Smooth muscle cell (in vitro differentiated cells): ENCODE data around the gene ZNF324. TPM values are rescaled to one million over a fixed set of nuclear protein-coding genes. Genes with fewer than 3 reads are reported as not detected.

ENCODE experiments used
- DNase-seq: peaks from one replicate; lab custom pipeline; 2025; ENCODE audit not compliant: unreplicated experiment; lab: John Stamatoyannopoulos, UW
- H2AFZ ChIP-seq: fragments of 200-600 bp; sonication (generic); 2 replicates; pipeline ENCODE4 v1.6.0; 2016; ENCODE audit warnings: antibody characterized with exemption, low read depth, mild to moderate bottlenecking
- H3F3A ChIP-seq: fragments of 200-600 bp; sonication (generic); 2 replicates; pipeline ENCODE4 v1.6.0; 2017; ENCODE audit warnings: antibody characterized with exemption, low read depth
- H3K27ac ChIP-seq: fragments of 200-600 bp; sonication (generic); 2 replicates; pipeline ENCODE4 v1.5.1; 2016; ENCODE audit warnings: low read depth, mild to moderate bottlenecking
- H3K27me3 ChIP-seq: fragments of 200-600 bp; sonication (generic); 2 replicates; pipeline ENCODE4 v1.6.1; 2016; ENCODE audit warnings: low read depth, mild to moderate bottlenecking
- H3K36me3 ChIP-seq: fragments of 200-600 bp; sonication (generic); 2 replicates; pipeline ENCODE4 v1.5.1; 2016; ENCODE audit warnings: low read depth
- H3K4me1 ChIP-seq: fragments of 200-600 bp; sonication (generic); 2 replicates; pipeline ENCODE4 v1.5.1; 2016; ENCODE audit warnings: low read depth
- H3K4me2 ChIP-seq: fragments of 200-600 bp; sonication (generic); 2 replicates; pipeline ENCODE4 v1.6.0; 2016; ENCODE audit warnings: mild to moderate bottlenecking
- H3K4me3 ChIP-seq: fragments of 200-600 bp; sonication (generic); 2 replicates; pipeline ENCODE4 v1.5.1; 2016; ENCODE audit warnings: mild to moderate bottlenecking
- H3K79me2 ChIP-seq: fragments of 200-600 bp; sonication (generic); 2 replicates; pipeline ENCODE4 v1.6.0; 2016; ENCODE audit warnings: low read depth, mild to moderate bottlenecking
- H3K9ac ChIP-seq: fragments of 200-600 bp; sonication (generic); 2 replicates; pipeline ENCODE4 v1.6.0; 2016; ENCODE audit warnings: low read depth
- H3K9me3 ChIP-seq: fragments of 200-600 bp; sonication (generic); replicated peaks from 2 replicates; pipeline ENCODE4 v1.5.1; 2016; ENCODE audit warnings: low read depth
- H4K20me1 ChIP-seq: fragments of 200-600 bp; sonication (generic); 2 replicates; pipeline ENCODE4 v1.6.0; 2016; ENCODE audit warnings: low read depth
- CTCF ChIP-seq: fragments of 200-600 bp; sonication (generic); IDR thresholded peaks from 2 replicates; pipeline ENCODE4 v1.5.1; 2017; ENCODE audit warnings: borderline replicate concordance, mild to moderate bottlenecking, antibody characterized with exemption; ENCODE audit not compliant: insufficient read depth, poor library complexity, severe bottlenecking
- WGBS: methylation state at CpG from one replicate; pipeline ENCODE4 v1.1.7; 2016; ENCODE audit warnings: low lambda C conversion rate; 5-methylcytosine and 5-hydroxymethylcytosine counted together
- polyA plus RNA-seq: library from polyadenylated mRNA; unstranded; fragments of >200 nt; fragmentation: Nextera tagmentation; extraction: Ambion mirVana; gene quantifications from 2 replicates; pipeline ENCODE4 v1.2.1, GENCODE V29; 2016
- small RNA-seq: library from RNA; depleted of rRNA; stranded (forward); fragments of <200 nt; gene quantifications from one replicate; pipeline ENCODE3, GENCODE V24; 2014
- total RNA-seq: library from RNA; depleted of rRNA; stranded (reverse); fragments of >200 nt; gene quantifications from 2 replicates; pipeline ENCODE4 v1.2.3, GENCODE V29; 2014

ZNF324 gene
- total and polyA plus RNA-seq, 2 experiments from 2014 or later = 8.8 to 10.2 TPM

- H3K4me2 ChIP-seq = no peak overlapping the region
- H3K4me3 ChIP-seq = no peak overlapping the region
- peaks cover 10% of the 10 kb centered on the region for H3K4me1 ChIP-seq
- peaks cover 22% of the 10 kb centered on the region for H3K79me2 ChIP-seq
- no peak for DNase-seq
- peak overlapping the region; percentile 56 for H3K27ac ChIP-seq
- no peaks in the 10 kb centered on the region for H3K27me3 ChIP-seq
- H3K9ac ChIP-seq = no peak overlapping the region
- H3F3A ChIP-seq = no peaks in the 10 kb centered on the region
- H4K20me1 ChIP-seq = peaks cover 4% of the 10 kb centered on the region
- WGBS = 69% methylated on average over 4 of the region's 4 CpGs
- H3K9me3 ChIP-seq = no peaks in the 10 kb centered on the region
- no peaks in the 10 kb centered on the region for H3K36me3 ChIP-seq
- TF ChIP-seq CTCF = no peak
- H2AFZ ChIP-seq = no peak overlapping the region
Measured at GRCh38 chr19:58521651-58522050, 54.8 kb downstream of the ZNF324 start.

GRCh38 chr19:58522709-58523108 lies 55.8 kb downstream of the ZNF324 start:
- Histone ChIP-seq H3K4me2 (no peak overlapping the region), H3K36me3 (no peaks in the 10 kb centered on the region), H3K9ac (no peak overlapping the region), H3K9me3 (no peaks in the 10 kb centered on the region), H3K4me3 (no peak overlapping the region), H4K20me1 (peaks cover 4% of the 10 kb centered on the region), H2AFZ (no peak overlapping the region), H3K27ac (no peak overlapping the region), H3K27me3 (no peaks in the 10 kb centered on the region), H3K79me2 (peaks cover 11% of the 10 kb centered on the region), H3F3A (no peaks in the 10 kb centered on the region), H3K4me1 (peaks cover 10% of the 10 kb centered on the region)
- WGBS = 82% methylated on average over 3 of the region's 3 CpGs
- DNase-seq = no peak
- TF ChIP-seq CTCF = no peak

Small RNA genes lying within 50 kb of the gene (small RNA-seq; reads per million reads assigned to genes)
- gene RN7SL693P = not detected
- not detected for gene RNU6-1337P

Other genes with a start within 250 kb of the ZNF324 start
- gene ZNF544, start 238.2 kb upstream of the ZNF324 start, total RNA-seq = 25.6 and 144 TPM in 2 replicates
- gene ZNF544, start 238.2 kb upstream of the ZNF324 start, polyA plus RNA-seq = 12.9 and 21.4 TPM in 2 replicates
- gene ZNF8, start 188.1 kb upstream of the ZNF324 start, total RNA-seq = 6.6 and 7.8 TPM in 2 replicates
- gene ZNF8, start 188.1 kb upstream of the ZNF324 start, polyA plus RNA-seq = 1.1 and 1.8 TPM in 2 replicates
- gene ERVK3-1, start 161.7 kb upstream of the ZNF324 start, total RNA-seq = 46.4 and 93.9 TPM in 2 replicates
- gene ERVK3-1, start 161.7 kb upstream of the ZNF324 start, polyA plus RNA-seq = 46.5 and 57.7 TPM in 2 replicates
- 1.7 and 2.2 TPM in 2 replicates for gene ZSCAN22, start 140.1 kb upstream of the ZNF324 start, total RNA-seq
- 2.4 and 2.5 TPM in 2 replicates for gene ZSCAN22, start 140.1 kb upstream of the ZNF324 start, polyA plus RNA-seq
- gene A1BG, start 113.6 kb upstream of the ZNF324 start, total RNA-seq = 77.8 and 92.3 TPM in 2 replicates
- gene A1BG, start 113.6 kb upstream of the ZNF324 start, polyA plus RNA-seq = 114 and 133 TPM in 2 replicates
- 0.58 and 1.3 TPM in 2 replicates for gene ZNF497, start 104.3 kb upstream of the ZNF324 start, total RNA-seq
- gene ZNF497, start 104.3 kb upstream of the ZNF324 start, polyA plus RNA-seq = 4.6 and 6.1 TPM in 2 replicates
- 4.4 and 5.9 TPM in 2 replicates for gene ZNF837, start 86.0 kb upstream of the ZNF324 start, total RNA-seq
- gene ZNF837, start 86.0 kb upstream of the ZNF324 start, polyA plus RNA-seq = 7.8 and 8.4 TPM in 2 replicates
- gene RPS5, start 79.8 kb upstream of the ZNF324 start, total RNA-seq = 1,602 and 1,773 TPM in 2 replicates
- gene RPS5, start 79.8 kb upstream of the ZNF324 start, polyA plus RNA-seq = 650 and 684 TPM in 2 replicates
- gene RNF225, start 71.4 kb upstream of the ZNF324 start, total RNA-seq = not detected in 2 replicates
- gene RNF225, start 71.4 kb upstream of the ZNF324 start, polyA plus RNA-seq = 0.96 and 2.2 TPM in 2 replicates
- 5.0 and 16.9 TPM in 2 replicates for gene ZNF584, start 58.4 kb upstream of the ZNF324 start, total RNA-seq
- gene ZNF584, start 58.4 kb upstream of the ZNF324 start, polyA plus RNA-seq = 9.1 and 12.7 TPM in 2 replicates
- gene ZNF132, start 26.9 kb upstream of the ZNF324 start, total RNA-seq = 0.63 and 2.3 TPM in 2 replicates
- gene ZNF132, start 26.9 kb upstream of the ZNF324 start, polyA plus RNA-seq = 0.40 and 0.69 TPM in 2 replicates
- gene ZNF324B, start 15.5 kb upstream of the ZNF324 start, total RNA-seq = 3.1 and 3.3 TPM in 2 replicates
- gene ZNF324B, start 15.5 kb upstream of the ZNF324 start, polyA plus RNA-seq = 1.5 and 2.6 TPM in 2 replicates
- 6.6 and 9.5 TPM in 2 replicates for gene ZNF446, start 9.3 kb downstream of the ZNF324 start, total RNA-seq
- gene ZNF446, start 9.3 kb downstream of the ZNF324 start, polyA plus RNA-seq = 9.0 and 10.5 TPM in 2 replicates
- gene SLC27A5, start 44.9 kb downstream of the ZNF324 start, total RNA-seq = 0.54 and 6.6 TPM in 2 replicates
- gene SLC27A5, start 44.9 kb downstream of the ZNF324 start, polyA plus RNA-seq = 7.4 and 7.5 TPM in 2 replicates
- gene ZBTB45, start 52.7 kb downstream of the ZNF324 start, total RNA-seq = 5.1 and 8.7 TPM in 2 replicates
- 23.7 and 25.1 TPM in 2 replicates for gene ZBTB45, start 52.7 kb downstream of the ZNF324 start, polyA plus RNA-seq
- gene TRIM28, start 77.0 kb downstream of the ZNF324 start, total RNA-seq = 144 and 148 TPM in 2 replicates
- gene TRIM28, start 77.0 kb downstream of the ZNF324 start, polyA plus RNA-seq = 178 and 193 TPM in 2 replicates
- 132 and 153 TPM in 2 replicates for gene CHMP2A, start 88.0 kb downstream of the ZNF324 start, total RNA-seq
- gene CHMP2A, start 88.0 kb downstream of the ZNF324 start, polyA plus RNA-seq = 213 and 228 TPM in 2 replicates
- gene UBE2M, start 91.5 kb downstream of the ZNF324 start, total RNA-seq = 30.7 and 45.9 TPM in 2 replicates
- gene UBE2M, start 91.5 kb downstream of the ZNF324 start, polyA plus RNA-seq = 118 and 126 TPM in 2 replicates
- gene MZF1, start 106.3 kb downstream of the ZNF324 start, total RNA-seq = 12.2 and 18.7 TPM in 2 replicates
- gene MZF1, start 106.3 kb downstream of the ZNF324 start, polyA plus RNA-seq = 10.2 and 18.5 TPM in 2 replicates